Measurements from ENCODE around the gene BHMT. TPM values are rescaled to one million over a fixed set of nuclear protein-coding genes. Genes with fewer than 3 reads are reported as not detected.

Gene BHMT
- total RNA-seq, 1 experiment from 2014 or later, result 1.2 TPM

GRCh38 chr5:79091064-79091463 lies 20.5 kb upstream of the BHMT start:
- CTCF ChIA-PET, result no interaction called here
- H3K9me3 Mint-ChIP-seq, result no peaks in the 10 kb centered on the region

DNA sequence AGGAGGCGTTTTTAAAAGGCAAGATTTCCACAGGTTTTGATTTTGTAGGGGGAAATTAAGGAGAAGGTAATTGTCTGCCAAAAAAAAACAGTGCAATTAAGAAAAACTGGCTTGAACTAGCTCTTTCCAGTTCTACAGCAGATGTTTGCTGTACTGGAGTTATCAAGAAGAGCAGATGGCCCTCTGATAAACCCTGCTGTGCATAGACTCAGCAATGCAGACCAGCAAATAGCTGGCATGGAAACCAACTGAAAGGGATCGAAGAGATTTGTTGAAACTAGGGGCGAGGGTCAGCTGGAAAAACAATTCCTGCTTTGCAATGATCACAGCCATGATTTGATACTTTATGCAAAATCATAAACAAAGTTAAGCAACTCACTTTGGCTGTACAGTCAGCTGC lies 17.8 kb upstream of the BHMT start:
- no peak for TF ChIP-seq ZNF416 (CRISPR knock-in tag; IDR thresholded peaks at IDR 0.05)
- no peak for TF ChIP-seq ZBTB21 (CRISPR knock-in tag; IDR thresholded peaks at IDR 0.05; ENCODE audit: borderline replicate concordance)
- no peak for TF ChIP-seq ZMAT4 (CRISPR knock-in tag; IDR thresholded peaks at IDR 0.05)
- no peak for TF ChIP-seq USF2 (CRISPR knock-in tag; IDR thresholded peaks at IDR 0.05)
- no peak for TF ChIP-seq ESRRA (CRISPR knock-in tag; IDR thresholded peaks at IDR 0.05; ENCODE audit: borderline replicate concordance)
- no peak for TF ChIP-seq ZNF263 (CRISPR knock-in tag; IDR thresholded peaks at IDR 0.05; ENCODE audit: low read depth)
- no peak for TF ChIP-seq TCF7 (CRISPR knock-in tag; IDR thresholded peaks at IDR 0.05; ENCODE audit: low read depth)
- H3K27me3 Mint-ChIP-seq (ENCODE audit: low read depth), result no peaks in the 10 kb centered on the region
- ATAC-seq (no peak), DNase-seq (ENCODE audit: low spot score) (no peak)
- H3K27ac Mint-ChIP-seq, result no peak overlapping the region
- ChIA-PET POLR2A (no interaction called here), CTCF (interaction anchor here (0.5 kb wide), 1 partner anchor 39 kb away, joined by 3 read pairs; no protein-coding TSS in a partner anchor)
- H3K4me3 Mint-ChIP-seq, result no peak overlapping the region
- H3K9me3 Mint-ChIP-seq, result no peaks in the 10 kb centered on the region
- H3K36me3 Mint-ChIP-seq, result no peaks in the 10 kb centered on the region
- peaks cover under 1% of the 10 kb centered on the region; the same call in 1 of the 2 replicates for H3K4me1 Mint-ChIP-seq

More at GRCh38 chr5:79091064-79091463, 20.5 kb upstream of the BHMT start:
- POLR2A ChIA-PET, result no interaction called here
- H3K36me3 Mint-ChIP-seq, result no peaks in the 10 kb centered on the region
- peaks cover 4% of the 10 kb centered on the region; the same call in 1 of the 2 replicates for H3K4me1 Mint-ChIP-seq
- no peak overlapping the region for H3K4me3 Mint-ChIP-seq
- no peak overlapping the region for H3K27ac Mint-ChIP-seq
- TF ChIP-seq ZNF532 (CRISPR knock-in tag; IDR thresholded peaks at IDR 0.05; ENCODE audit: borderline replicate concordance) (no peak), EMX1 (CRISPR knock-in tag; IDR thresholded peaks at IDR 0.05) (no peak), ZNF423 (CRISPR knock-in tag; IDR thresholded peaks at IDR 0.05) (no peak), USF2 (CRISPR knock-in tag; IDR thresholded peaks at IDR 0.05) (no peak), ZNF416 (CRISPR knock-in tag; IDR thresholded peaks at IDR 0.05) (no peak), ZMAT4 (CRISPR knock-in tag; IDR thresholded peaks at IDR 0.05) (no peak), TEAD1 (CRISPR knock-in tag; IDR thresholded peaks at IDR 0.05) (no peak), NFYB (CRISPR knock-in tag; conservative IDR thresholded peaks at IDR 0.05; ENCODE audit: low read depth) (no peak), NFATC4 (CRISPR knock-in tag; IDR thresholded peaks at IDR 0.05) (no peak), TCF7 (CRISPR knock-in tag; IDR thresholded peaks at IDR 0.05; ENCODE audit: low read depth) (no peak), ESRRA (CRISPR knock-in tag; IDR thresholded peaks at IDR 0.05; ENCODE audit: borderline replicate concordance) (no peak), FOXJ3 (CRISPR knock-in tag; IDR thresholded peaks at IDR 0.05; ENCODE audit: borderline replicate concordance) (no peak), ELF4 (CRISPR knock-in tag; IDR thresholded peaks at IDR 0.05; ENCODE audit: low read depth) (no peak), JUN (CRISPR knock-in tag; IDR thresholded peaks at IDR 0.05) (no peak), CREB1 (CRISPR knock-in tag; IDR thresholded peaks at IDR 0.05) (no peak)
- TF ChIP-seq, protein P1, sequence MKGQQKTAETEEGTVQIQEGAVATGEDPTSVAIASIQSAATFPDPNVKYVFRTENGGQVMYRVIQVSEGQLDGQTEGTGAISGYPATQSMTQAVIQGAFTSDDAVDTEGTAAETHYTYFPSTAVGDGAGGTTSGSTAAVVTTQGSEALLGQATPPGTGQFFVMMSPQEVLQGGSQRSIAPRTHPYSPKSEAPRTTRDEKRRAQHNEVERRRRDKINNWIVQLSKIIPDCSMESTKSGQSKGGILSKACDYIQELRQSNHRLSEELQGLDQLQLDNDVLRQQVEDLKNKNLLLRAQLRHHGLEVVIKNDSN (CRISPR knock-in tag; IDR thresholded peaks at IDR 0.05), result no peak
- TF ChIP-seq, protein P2, sequence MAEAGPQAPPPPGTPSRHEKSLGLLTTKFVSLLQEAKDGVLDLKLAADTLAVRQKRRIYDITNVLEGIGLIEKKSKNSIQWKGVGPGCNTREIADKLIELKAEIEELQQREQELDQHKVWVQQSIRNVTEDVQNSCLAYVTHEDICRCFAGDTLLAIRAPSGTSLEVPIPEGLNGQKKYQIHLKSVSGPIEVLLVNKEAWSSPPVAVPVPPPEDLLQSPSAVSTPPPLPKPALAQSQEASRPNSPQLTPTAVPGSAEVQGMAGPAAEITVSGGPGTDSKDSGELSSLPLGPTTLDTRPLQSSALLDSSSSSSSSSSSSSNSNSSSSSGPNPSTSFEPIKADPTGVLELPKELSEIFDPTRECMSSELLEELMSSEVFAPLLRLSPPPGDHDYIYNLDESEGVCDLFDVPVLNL (CRISPR knock-in tag; IDR thresholded peaks at IDR 0.05; ENCODE audit: borderline replicate concordance, low read depth), result no peak
- TF ChIP-seq, protein P3, sequence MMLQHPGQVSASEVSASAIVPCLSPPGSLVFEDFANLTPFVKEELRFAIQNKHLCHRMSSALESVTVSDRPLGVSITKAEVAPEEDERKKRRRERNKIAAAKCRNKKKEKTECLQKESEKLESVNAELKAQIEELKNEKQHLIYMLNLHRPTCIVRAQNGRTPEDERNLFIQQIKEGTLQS (CRISPR knock-in tag; conservative IDR thresholded peaks at IDR 0.05), result no peak
- DNase-seq (ENCODE audit: low spot score) (no peak), ATAC-seq (no peak)
- H3K27me3 Mint-ChIP-seq (ENCODE audit: low read depth), result no peaks in the 10 kb centered on the region

Measured in WTC11 (cell line).